ENCODE results near the gene GAS6. TPM values are rescaled to one million over a fixed set of nuclear protein-coding genes. Genes with fewer than 3 reads are reported as not detected.

The GAS6 gene
- total RNA-seq, 1 donor from 2014 or later = 21.8 TPM

GRCh38 chr13:113819731-113820715 lies 43.9 kb downstream of the GAS6 start:
- no peak for DNase-seq

- no peak for DNase-seq
Observed at GRCh38 chr13:113819341-113819730, 44.5 kb downstream of the GAS6 start.

GRCh38 chr13:113818700-113819295 lies 45.1 kb downstream of the GAS6 start:
- no peak for DNase-seq

GRCh38 chr13:113817860-113818691 lies 45.8 kb downstream of the GAS6 start:
- no peak for DNase-seq

GRCh38 chr13:113816946-113817859 lies 46.7 kb downstream of the GAS6 start:
- peak; percentile 33 for DNase-seq

- DNase-seq = no peak
Observed at GRCh38 chr13:113816254-113816929, 47.5 kb downstream of the GAS6 start.

- no peak for DNase-seq
Observed at GRCh38 chr13:113815151-113816058, 48.5 kb downstream of the GAS6 start.

GRCh38 chr13:113814435-113814821 lies 49.4 kb downstream of the GAS6 start:
- DNase-seq = no peak

GRCh38 chr13:113813749-113814434 lies 50.0 kb downstream of the GAS6 start:
- DNase-seq = no peak

- DNase-seq = no peak
Observed at GRCh38 chr13:113813070-113813748, 50.7 kb downstream of the GAS6 start.

- no peak for DNase-seq
Observed at GRCh38 chr13:113812178-113813040, 51.5 kb downstream of the GAS6 start.

GRCh38 chr13:113811081-113811928 lies 52.6 kb downstream of the GAS6 start:
- DNase-seq = no peak

- DNase-seq = no peak
Observed at GRCh38 chr13:113810640-113811039, 53.2 kb downstream of the GAS6 start.

- DNase-seq = no peak
Observed at GRCh38 chr13:113809934-113810333, 53.9 kb downstream of the GAS6 start.

- DNase-seq = no peak
Observed at GRCh38 chr13:113808058-113808834, 55.6 kb downstream of the GAS6 start.

GRCh38 chr13:113806526-113806925 lies 57.4 kb downstream of the GAS6 start:
- DNase-seq = no peak
